Parathyroid adenoma (tissue), 2 donors: ENCODE measurements around the gene TBC1D22B.

ENCODE experiments used
- H2AFZ ChIP-seq: fragments of 300-600 bp; sonication (generic); one replicate; pipeline ENCODE4 v1.7.0; 2017; ENCODE audit warnings: antibody characterized with exemption, mild to moderate bottlenecking
- H3K27ac ChIP-seq: fragments of 300-600 bp; sonication (generic); one replicate; pipeline ENCODE4 v1.7.0; 2017
- H3K27me3 ChIP-seq: fragments of 300-600 bp; sonication (generic); one replicate; pipeline ENCODE4 v1.7.0; 2017; ENCODE audit warnings: low read length; ENCODE audit not compliant: control insufficient read depth, insufficient read depth
- H3K36me3 ChIP-seq: fragments of 300-600 bp; sonication (generic); one replicate; pipeline ENCODE4 v1.7.0; 2017; ENCODE audit warnings: low read length; ENCODE audit not compliant: control insufficient read depth, insufficient read depth
- H3K4me1 ChIP-seq: fragments of 300-600 bp; sonication (generic); one replicate; pipeline ENCODE4 v1.7.0; 2017; ENCODE audit warnings: control low read depth
- H3K4me2 ChIP-seq: fragments of 300-600 bp; sonication (generic); one replicate; pipeline ENCODE4 v1.7.0; 2017; ENCODE audit warnings: low read length
- H3K4me3 ChIP-seq: fragments of 300-600 bp; sonication (generic); one replicate; pipeline ENCODE4 v1.7.0; 2017; ENCODE audit warnings: low read depth, low read length
- H3K79me2 ChIP-seq: fragments of 300-600 bp; sonication (generic); one replicate; pipeline ENCODE4 v1.7.0; 2017; ENCODE audit warnings: control low read depth
- H3K9ac ChIP-seq: fragments of 300-600 bp; sonication (generic); one replicate; pipeline ENCODE4 v1.7.0; 2017; ENCODE audit warnings: mild to moderate bottlenecking
- H3K9me3 ChIP-seq: fragments of 300-600 bp; sonication (generic); one replicate; pipeline ENCODE4 v1.7.0; 2017; ENCODE audit warnings: low read length; ENCODE audit not compliant: control insufficient read depth
- CTCF ChIP-seq: fragments of 300-600 bp; sonication (generic); IDR thresholded peaks from one replicate; pipeline ENCODE4 v1.7.0; 2017; ENCODE audit warnings: antibody characterized with exemption, mild to moderate bottlenecking
- donor health status: primary hyperparathyroidism.

The TBC1D22B gene

GRCh38 chr6:37302086-37302686, 44.6 kb downstream of the TBC1D22B start:
- H2AFZ ChIP-seq: no peak overlapping the region
- H3K36me3 ChIP-seq: no peaks in the 10 kb centered on the region
- H3K4me2 ChIP-seq: no peak overlapping the region
- no peak overlapping the region for H3K9ac ChIP-seq
- H3K9me3 ChIP-seq: no peaks in the 10 kb centered on the region
- TF ChIP-seq CTCF: no peak
- no peaks in the 10 kb centered on the region for H3K27me3 ChIP-seq
- no peaks in the 10 kb centered on the region for H3K4me1 ChIP-seq
- H3K27ac ChIP-seq: no peak overlapping the region
- no peak overlapping the region for H3K4me3 ChIP-seq
- no peaks in the 10 kb centered on the region for H3K79me2 ChIP-seq

DNA sequence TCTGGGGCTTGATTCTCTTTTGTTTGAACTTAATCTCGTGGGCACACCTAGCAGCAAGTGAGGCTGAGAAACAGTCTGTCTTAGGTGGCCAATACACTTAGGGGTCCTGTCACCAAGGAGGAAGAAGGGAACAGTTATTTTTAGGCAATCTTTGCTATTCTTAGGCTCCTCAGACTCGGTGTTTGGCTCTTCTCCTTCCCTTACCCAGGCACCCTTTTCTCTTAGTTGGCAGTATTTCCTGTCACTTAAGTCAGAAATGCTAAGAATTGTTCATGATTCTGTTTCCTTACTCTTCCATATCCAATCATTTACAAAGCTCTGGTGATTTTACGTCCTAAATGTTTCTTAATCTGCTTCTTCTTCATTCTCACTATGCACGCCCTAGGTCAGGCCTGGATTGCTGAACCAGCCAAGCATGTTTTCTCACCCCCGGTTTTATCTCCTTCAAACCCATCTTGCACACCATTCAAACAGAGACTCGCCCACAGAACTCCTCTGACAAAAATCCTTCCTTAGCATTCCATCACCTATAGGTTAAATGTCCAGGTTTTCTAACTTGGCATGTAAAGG, 45.6 kb downstream of the TBC1D22B start:
- no peak overlapping the region for H3K4me3 ChIP-seq
- no peak overlapping the region for H3K9ac ChIP-seq
- H3K36me3 ChIP-seq: no peaks in the 10 kb centered on the region
- no peaks in the 10 kb centered on the region for H3K9me3 ChIP-seq
- no peak for TF ChIP-seq CTCF
- H3K4me2 ChIP-seq: no peak overlapping the region
- H3K79me2 ChIP-seq: no peaks in the 10 kb centered on the region
- H2AFZ ChIP-seq: no peak overlapping the region
- H3K27me3 ChIP-seq: no peaks in the 10 kb centered on the region
- H3K4me1 ChIP-seq: peaks cover 2% of the 10 kb centered on the region
- no peak overlapping the region for H3K27ac ChIP-seq

DNA sequence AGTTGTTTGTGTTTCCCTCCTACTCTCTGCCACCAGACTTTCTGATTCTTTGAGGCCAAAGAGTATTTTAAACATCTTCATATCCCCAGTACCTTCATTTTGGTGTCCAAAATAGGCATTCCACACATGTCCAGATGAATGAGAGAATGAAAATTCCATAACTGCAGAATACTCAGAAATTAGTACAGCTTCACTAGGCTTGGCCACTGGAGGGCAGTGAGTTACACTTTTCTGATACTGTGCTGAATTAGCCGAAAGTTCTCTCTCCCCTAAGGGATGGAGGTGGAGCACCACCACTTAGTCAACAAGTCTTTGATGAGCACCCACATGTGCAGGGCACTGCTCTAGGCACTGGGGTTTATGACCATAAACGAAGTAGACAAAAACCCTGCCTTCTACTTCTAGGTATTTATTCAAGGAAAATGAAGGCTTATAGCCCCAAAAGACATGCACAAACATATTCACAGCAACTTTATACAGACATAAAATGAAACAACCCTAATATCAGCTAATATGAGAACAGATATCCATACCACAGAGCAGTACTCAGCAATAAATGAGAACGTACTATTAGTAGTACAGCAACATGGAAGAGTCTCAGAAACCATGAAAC, 46.4 kb downstream of the TBC1D22B start:
- TF ChIP-seq CTCF: peak; percentile 41
- Histone ChIP-seq H2AFZ (no peak overlapping the region), H3K9ac (no peak overlapping the region), H3K79me2 (no peaks in the 10 kb centered on the region), H3K27me3 (no peaks in the 10 kb centered on the region), H3K9me3 (no peaks in the 10 kb centered on the region), H3K36me3 (no peaks in the 10 kb centered on the region), H3K27ac (no peak overlapping the region), H3K4me2 (no peak overlapping the region), H3K4me3 (no peak overlapping the region), H3K4me1 (peaks cover 6% of the 10 kb centered on the region)

DNA sequence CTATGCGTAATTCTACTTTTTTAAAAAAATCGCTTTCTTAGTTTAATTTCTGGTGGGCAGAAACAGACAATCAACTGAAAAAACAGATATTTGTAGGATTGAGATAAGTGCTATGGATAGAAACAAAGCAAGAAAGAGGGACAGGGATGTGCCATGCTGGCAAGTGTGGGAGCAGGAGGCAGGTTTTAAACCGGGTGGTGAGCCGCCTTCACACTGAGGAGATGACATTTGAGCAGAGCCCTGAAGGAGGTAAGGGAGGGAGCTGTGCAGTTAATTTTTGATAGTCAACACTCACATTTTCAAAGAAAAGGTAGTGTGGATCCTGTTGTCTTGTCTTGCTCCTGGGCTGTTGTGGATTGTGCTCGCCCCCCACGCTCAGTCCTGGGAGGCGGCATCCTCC, 47.2 kb downstream of the TBC1D22B start:
- Histone ChIP-seq H3K27ac (no peak overlapping the region), H2AFZ (no peak overlapping the region), H3K79me2 (no peaks in the 10 kb centered on the region), H3K9ac (no peak overlapping the region), H3K9me3 (no peaks in the 10 kb centered on the region), H3K27me3 (no peaks in the 10 kb centered on the region), H3K36me3 (no peaks in the 10 kb centered on the region), H3K4me3 (no peak overlapping the region), H3K4me1 (peaks cover 6% of the 10 kb centered on the region), H3K4me2 (no peak overlapping the region)
- TF ChIP-seq CTCF: no peak
